ENCODE measurements around the gene ETF1.
A peak's percentile ranks its signal among the peaks of the same experiment; 100 is the strongest.

Gene ETF1

GRCh38 chr5:138502121-138502520 is 40.9 kb downstream of the ETF1 start:
- Histone ChIP-seq H3K36me3 (ENCODE audit: insufficient read depth) (no peaks in the 10 kb centered on the region), H3K79me2 (ENCODE audit: insufficient read depth, low read depth) (no peaks in the 10 kb centered on the region), H3K9ac (no peak overlapping the region), H2AFZ (ENCODE audit: low read depth) (no peak overlapping the region), H3K4me3 (IDR thresholded peaks at IDR 0.05; ENCODE audit: insufficient read depth, low read depth, low read length) (no peak overlapping the region), H4K20me1 (ENCODE audit: insufficient read depth) (0 out of 2 replicates have a peak, but pooled peaks cover 4% of the 10 kb centered on the region), H3K4me2 (no peak overlapping the region), H3K27ac (no peak overlapping the region), H3K4me1 (ENCODE audit: low read depth, poor library complexity, severe bottlenecking) (no peaks in the 10 kb centered on the region), H3K27me3 (ENCODE audit: insufficient read depth, low read depth) (no peaks in the 10 kb centered on the region)
- no peak for TF ChIP-seq CTCF (conservative IDR thresholded peaks at IDR 0.05; ENCODE audit: low read depth, low read length)

GRCh38 chr5:138498376-138498775 is 44.7 kb downstream of the ETF1 start:
- no peak overlapping the region for H3K27ac ChIP-seq
- no peaks in the 10 kb centered on the region for H3K4me1 ChIP-seq (ENCODE audit: low read depth, poor library complexity, severe bottlenecking)
- no peaks in the 10 kb centered on the region for H3K79me2 ChIP-seq (ENCODE audit: insufficient read depth, low read depth)

GRCh38 chr5:138495351-138495750 is 47.7 kb downstream of the ETF1 start:
- Histone ChIP-seq H3K36me3 (ENCODE audit: insufficient read depth) (no peaks in the 10 kb centered on the region), H3K4me2 (no peak overlapping the region), H3K27ac (no peak overlapping the region), H3K79me2 (ENCODE audit: insufficient read depth, low read depth) (no peaks in the 10 kb centered on the region), H4K20me1 (ENCODE audit: insufficient read depth) (no peaks in the 10 kb centered on the region), H3K4me3 (IDR thresholded peaks at IDR 0.05; ENCODE audit: insufficient read depth, low read depth, low read length) (no peak overlapping the region), H3K4me1 (ENCODE audit: low read depth, poor library complexity, severe bottlenecking) (peaks cover 8% of the 10 kb centered on the region), H2AFZ (ENCODE audit: low read depth) (no peak overlapping the region), H3K27me3 (ENCODE audit: insufficient read depth, low read depth) (peaks cover 12% of the 10 kb centered on the region), H3K9ac (no peak overlapping the region)
- no peak for TF ChIP-seq CTCF (conservative IDR thresholded peaks at IDR 0.05; ENCODE audit: low read depth, low read length)

More at GRCh38 chr5:138498376-138498775, 44.7 kb downstream of the ETF1 start:
- H3K4me3 ChIP-seq (IDR thresholded peaks at IDR 0.05; ENCODE audit: insufficient read depth, low read depth, low read length) = no peak overlapping the region
- H2AFZ ChIP-seq (ENCODE audit: low read depth) = no peak overlapping the region
- no peaks in the 10 kb centered on the region for H3K27me3 ChIP-seq (ENCODE audit: insufficient read depth, low read depth)
- no peaks in the 10 kb centered on the region for H4K20me1 ChIP-seq (ENCODE audit: insufficient read depth)
- no peaks in the 10 kb centered on the region for H3K36me3 ChIP-seq (ENCODE audit: insufficient read depth)
- TF ChIP-seq CTCF (conservative IDR thresholded peaks at IDR 0.05; ENCODE audit: low read depth, low read length) = no peak
- H3K4me2 ChIP-seq = no peak overlapping the region
- H3K9ac ChIP-seq = no peak overlapping the region

- Histone ChIP-seq H3K4me3 (IDR thresholded peaks at IDR 0.05; ENCODE audit: insufficient read depth, low read depth, low read length) (no peak overlapping the region), H3K27ac (no peak overlapping the region), H3K4me2 (peak overlapping the region; percentile 93), H3K79me2 (ENCODE audit: insufficient read depth, low read depth) (no peaks in the 10 kb centered on the region), H3K36me3 (ENCODE audit: insufficient read depth) (no peaks in the 10 kb centered on the region), H3K27me3 (ENCODE audit: insufficient read depth, low read depth) (peaks cover 20% of the 10 kb centered on the region), H2AFZ (ENCODE audit: low read depth) (peak overlapping the region; percentile 79; the same call in 1 of the 2 replicates), H3K9ac (no peak overlapping the region), H4K20me1 (ENCODE audit: insufficient read depth) (no peaks in the 10 kb centered on the region), H3K4me1 (ENCODE audit: low read depth, poor library complexity, severe bottlenecking) (peaks cover 8% of the 10 kb centered on the region)
- no peak for TF ChIP-seq CTCF (conservative IDR thresholded peaks at IDR 0.05; ENCODE audit: low read depth, low read length)
Measured at GRCh38 chr5:138492560-138493045, 50.4 kb downstream of the ETF1 start.
